Measurements from ENCODE around the gene CAV1.

The CAV1 gene

GRCh38 chr7:116503835-116504234 lies 21.0 kb upstream of the CAV1 start:
- Histone ChIP-seq H4K91ac (ENCODE audit: low read depth, low read length, poor library complexity) (no peak overlapping the region), H3K9ac (ENCODE audit: low read depth, low read length, poor library complexity) (no peak overlapping the region), H3K18ac (ENCODE audit: low read length) (no peak overlapping the region), H3K14ac (ENCODE audit: low read length) (no peak overlapping the region), H2AFZ (ENCODE audit: low read length) (no peak overlapping the region), H3K4ac (ENCODE audit: low read length) (no peak overlapping the region), H3K9me3 (replicated peaks in 1 of 2; ENCODE audit: control insufficient read depth in 2 of 2, insufficient read depth in 1 of 2, low read depth in 1 of 2, low read length in 2 of 2) (no peaks in the 10 kb centered on the region), H3K23ac (ENCODE audit: low read depth, low read length, poor library complexity) (no peak overlapping the region), H3K4me1 (ENCODE audit: control insufficient read depth in 2 of 2, insufficient read depth in 1 of 2, low read depth in 1 of 2, low read length in 2 of 2) (peaks cover 2 to 9% of the 10 kb centered on the region in 2 donors), H4K8ac (ENCODE audit: low read depth, low read length) (no peak overlapping the region), H2BK5ac (ENCODE audit: low read length) (no peak overlapping the region), H2BK15ac (ENCODE audit: low read length) (no peak overlapping the region), H3K79me1 (ENCODE audit: low read depth, low read length) (no peaks in the 10 kb centered on the region), H3K27me3 (ENCODE audit: control insufficient read depth in 3 of 3, insufficient read depth in 3 of 3, low read depth in 1 of 3, low read length in 3 of 3) (peaks cover 0 to 22% (median 21%) of the 10 kb centered on the region in 3 experiments), H3K27ac (replicated peaks; ENCODE audit: low read length) (no peak overlapping the region), H3K4me2 (ENCODE audit: insufficient read depth, low read length, poor library complexity, severe bottlenecking) (no peak overlapping the region), H2BK12ac (ENCODE audit: low read length) (no peak overlapping the region), H2AK5ac (ENCODE audit: low read depth, low read length) (no peak overlapping the region), H3K36me3 (replicated peaks in 1 of 2; ENCODE audit: control insufficient read depth in 2 of 2, insufficient read depth in 2 of 2, low read length in 2 of 2) (no peaks in the 10 kb centered on the region), H2BK120ac (ENCODE audit: low read depth, low read length) (no peak overlapping the region), H3K4me3 (ENCODE audit: low read length in 2 of 2) (no peak overlapping the region)
- no peak for DNase-seq (ENCODE audit: low spot score)

GRCh38 chr7:116505278-116505677 lies 19.6 kb upstream of the CAV1 start:
- no peak for DNase-seq (ENCODE audit: low spot score)
- Histone ChIP-seq H2AK5ac (ENCODE audit: low read depth, low read length) (no peak overlapping the region), H3K79me1 (ENCODE audit: low read depth, low read length) (no peaks in the 10 kb centered on the region), H3K36me3 (replicated peaks in 1 of 2; ENCODE audit: control insufficient read depth in 2 of 2, insufficient read depth in 2 of 2, low read length in 2 of 2) (no peaks in the 10 kb centered on the region), H3K18ac (ENCODE audit: low read length) (no peak overlapping the region), H3K23ac (ENCODE audit: low read depth, low read length, poor library complexity) (no peak overlapping the region), H2BK15ac (ENCODE audit: low read length) (no peak overlapping the region), H3K4me3 (ENCODE audit: low read length in 2 of 2) (no peak overlapping the region), H3K4me1 (ENCODE audit: control insufficient read depth in 2 of 2, insufficient read depth in 1 of 2, low read depth in 1 of 2, low read length in 2 of 2) (peaks cover 2 to 6% of the 10 kb centered on the region in 2 donors), H3K27ac (replicated peaks; ENCODE audit: low read length) (no peak overlapping the region), H2BK12ac (ENCODE audit: low read length) (no peak overlapping the region), H4K91ac (ENCODE audit: low read depth, low read length, poor library complexity) (no peak overlapping the region), H2BK120ac (ENCODE audit: low read depth, low read length) (no peak overlapping the region), H3K9me3 (replicated peaks in 1 of 2; ENCODE audit: control insufficient read depth in 2 of 2, insufficient read depth in 1 of 2, low read depth in 1 of 2, low read length in 2 of 2) (no peaks in the 10 kb centered on the region), H4K8ac (ENCODE audit: low read depth, low read length) (no peak overlapping the region), H3K9ac (ENCODE audit: low read depth, low read length, poor library complexity) (no peak overlapping the region), H3K4me2 (ENCODE audit: insufficient read depth, low read length, poor library complexity, severe bottlenecking) (no peak overlapping the region), H2AFZ (ENCODE audit: low read length) (no peak overlapping the region), H3K27me3 (ENCODE audit: control insufficient read depth in 3 of 3, insufficient read depth in 3 of 3, low read depth in 1 of 3, low read length in 3 of 3) (peaks cover 0 to 11% (median 9%) of the 10 kb centered on the region in 3 experiments), H3K4ac (ENCODE audit: low read length) (no peak overlapping the region), H3K14ac (ENCODE audit: low read length) (no peak overlapping the region), H2BK5ac (ENCODE audit: low read length) (no peak overlapping the region)
- WGBS, 2 donors (ENCODE audit: extremely low coverage in 2 of 2, insufficient read length in 2 of 2, insufficient replicate concordance in 1 of 2) = no CpG with 5 or more reads among the region's 2 CpGs

- no peak overlapping the region for H2AFZ ChIP-seq (ENCODE audit: low read length)
- no peak overlapping the region for H3K4me3 ChIP-seq (ENCODE audit: low read length in 2 of 2)
- no CpG with 5 or more reads among the region's 3 CpGs for WGBS, 2 donors (ENCODE audit: extremely low coverage in 2 of 2, insufficient read length in 2 of 2, insufficient replicate concordance in 1 of 2)
Measured at GRCh38 chr7:116505823-116506222, 19.0 kb upstream of the CAV1 start.

GRCh38 chr7:116509982-116510579 lies 14.8 kb upstream of the CAV1 start:
- Histone ChIP-seq H3K27me3 (ENCODE audit: control insufficient read depth in 3 of 3, insufficient read depth in 3 of 3, low read depth in 1 of 3, low read length in 3 of 3) (no peaks in the 10 kb centered on the region), H3K4me1 (ENCODE audit: control insufficient read depth in 2 of 2, insufficient read depth in 1 of 2, low read depth in 1 of 2, low read length in 2 of 2) (peaks cover 9% of the 10 kb centered on the region in 2 donors), H2BK120ac (ENCODE audit: low read depth, low read length) (no peak overlapping the region), H3K27ac (replicated peaks; ENCODE audit: low read length) (no peak overlapping the region), H3K4me3 (ENCODE audit: low read length in 2 of 2) (no peak overlapping the region), H4K8ac (ENCODE audit: low read depth, low read length) (no peak overlapping the region), H3K4ac (ENCODE audit: low read length) (no peak overlapping the region), H3K36me3 (replicated peaks in 1 of 2; ENCODE audit: control insufficient read depth in 2 of 2, insufficient read depth in 2 of 2, low read length in 2 of 2) (no peaks in the 10 kb centered on the region), H3K4me2 (ENCODE audit: insufficient read depth, low read length, poor library complexity, severe bottlenecking) (no peak overlapping the region), H2BK5ac (ENCODE audit: low read length) (no peak overlapping the region), H3K14ac (ENCODE audit: low read length) (no peak overlapping the region), H3K9ac (ENCODE audit: low read depth, low read length, poor library complexity) (no peak overlapping the region), H2BK15ac (ENCODE audit: low read length) (no peak overlapping the region), H2AK5ac (ENCODE audit: low read depth, low read length) (no peak overlapping the region), H2BK12ac (ENCODE audit: low read length) (no peak overlapping the region), H3K18ac (ENCODE audit: low read length) (no peak overlapping the region), H4K91ac (ENCODE audit: low read depth, low read length, poor library complexity) (no peak overlapping the region), H3K9me3 (replicated peaks in 1 of 2; ENCODE audit: control insufficient read depth in 2 of 2, insufficient read depth in 1 of 2, low read depth in 1 of 2, low read length in 2 of 2) (no peaks in the 10 kb centered on the region), H3K23ac (ENCODE audit: low read depth, low read length, poor library complexity) (no peak overlapping the region), H2AFZ (ENCODE audit: low read length) (no peak overlapping the region), H3K79me1 (ENCODE audit: low read depth, low read length) (no peaks in the 10 kb centered on the region)
- no CpG with 5 or more reads among the region's 7 CpGs for WGBS, 2 donors (ENCODE audit: extremely low coverage in 2 of 2, insufficient read length in 2 of 2, insufficient replicate concordance in 1 of 2)
- DNase-seq (ENCODE audit: low spot score) = no peak

More at GRCh38 chr7:116505823-116506222, 19.0 kb upstream of the CAV1 start:
- no peak overlapping the region for H3K4ac ChIP-seq (ENCODE audit: low read length)
- H3K4me1 ChIP-seq (ENCODE audit: control insufficient read depth in 2 of 2, insufficient read depth in 1 of 2, low read depth in 1 of 2, low read length in 2 of 2) = peaks cover under 1% of the 10 kb centered on the region in 2 donors
- no peak overlapping the region for H2BK120ac ChIP-seq (ENCODE audit: low read depth, low read length)
- H3K9ac ChIP-seq (ENCODE audit: low read depth, low read length, poor library complexity) = no peak overlapping the region
- no peak overlapping the region for H4K91ac ChIP-seq (ENCODE audit: low read depth, low read length, poor library complexity)
- H3K18ac ChIP-seq (ENCODE audit: low read length) = no peak overlapping the region
- H3K27me3 ChIP-seq (ENCODE audit: control insufficient read depth in 3 of 3, insufficient read depth in 3 of 3, low read depth in 1 of 3, low read length in 3 of 3) = peaks cover 0 to 5% (median 4%) of the 10 kb centered on the region in 3 experiments
- H3K14ac ChIP-seq (ENCODE audit: low read length) = no peak overlapping the region
- H2BK5ac ChIP-seq (ENCODE audit: low read length) = no peak overlapping the region
- no peak overlapping the region for H4K8ac ChIP-seq (ENCODE audit: low read depth, low read length)
- H2BK12ac ChIP-seq (ENCODE audit: low read length) = no peak overlapping the region
- no peaks in the 10 kb centered on the region for H3K36me3 ChIP-seq (replicated peaks in 1 of 2; ENCODE audit: control insufficient read depth in 2 of 2, insufficient read depth in 2 of 2, low read length in 2 of 2)
- no peak overlapping the region for H2BK15ac ChIP-seq (ENCODE audit: low read length)
- no peaks in the 10 kb centered on the region for H3K9me3 ChIP-seq (replicated peaks in 1 of 2; ENCODE audit: control insufficient read depth in 2 of 2, insufficient read depth in 1 of 2, low read depth in 1 of 2, low read length in 2 of 2)
- DNase-seq (ENCODE audit: low spot score) = no peak
- no peak overlapping the region for H3K4me2 ChIP-seq (ENCODE audit: insufficient read depth, low read length, poor library complexity, severe bottlenecking)
- no peak overlapping the region for H3K23ac ChIP-seq (ENCODE audit: low read depth, low read length, poor library complexity)
- no peak overlapping the region for H3K27ac ChIP-seq (replicated peaks; ENCODE audit: low read length)
- H3K79me1 ChIP-seq (ENCODE audit: low read depth, low read length) = no peaks in the 10 kb centered on the region
- H2AK5ac ChIP-seq (ENCODE audit: low read depth, low read length) = no peak overlapping the region

Data from neuronal stem cell (in vitro differentiated cells).